NCI-H774 (cell line): ENCODE measurements around the gene RNF167.
A peak's percentile ranks its signal among the peaks of the same experiment; 100 is the strongest.

ENCODE experiments used
- DNase-seq: peaks from one replicate; lab custom pipeline; 2025; lab: John Stamatoyannopoulos, UW

Gene RNF167

GRCh38 chr17:4939796-4940554 lies at the start of gene RNF167, which contains the start of gene SLC25A11:
TSS of gene RNF167 (plus strand) at chr17:4940268. CDS start at chr17:4940910, 642 bp downstream.
TSS of gene SLC25A11 (minus strand) at chr17:4940046. CDS start at chr17:4939910, 136 bp downstream.
- peak; percentile 91 for DNase-seq

GRCh38 chr17:4891411-4892410 lies 48.4 kb upstream of the RNF167 start:
- no peak for DNase-seq

GRCh38 chr17:4892499-4893221 lies 47.4 kb upstream of the RNF167 start:
- DNase-seq = no peak

GRCh38 chr17:4893272-4893671 lies 46.8 kb upstream of the RNF167 start:
- no peak for DNase-seq

- no peak for DNase-seq
Observed at GRCh38 chr17:4893721-4894560, 46.1 kb upstream of the RNF167 start.

- no peak for DNase-seq
Observed at GRCh38 chr17:4895121-4895520, 44.9 kb upstream of the RNF167 start.

- DNase-seq = no peak
Observed at GRCh38 chr17:4895657-4896331, 44.3 kb upstream of the RNF167 start.

- DNase-seq = no peak
Observed at GRCh38 chr17:4896332-4897197, 43.5 kb upstream of the RNF167 start.

GRCh38 chr17:4897198-4897687 lies 42.8 kb upstream of the RNF167 start:
- no peak for DNase-seq

GRCh38 chr17:4897785-4898184 lies 42.3 kb upstream of the RNF167 start:
- DNase-seq = no peak

GRCh38 chr17:4898351-4898750 lies 41.7 kb upstream of the RNF167 start:
- no peak for DNase-seq

GRCh38 chr17:4898927-4899326 lies 41.1 kb upstream of the RNF167 start:
- no peak for DNase-seq

GRCh38 chr17:4899341-4900230 lies 40.5 kb upstream of the RNF167 start, which contains the start of gene C17orf107:
TSS of gene C17orf107 (plus strand) at chr17:4899536. CDS start at chr17:4899763, 227 bp downstream.
- peak; percentile 17 for DNase-seq

GRCh38 chr17:4900231-4901107 lies 39.6 kb upstream of the RNF167 start:
- no peak for DNase-seq

GRCh38 chr17:4901108-4901647 lies 38.9 kb upstream of the RNF167 start:
- no peak for DNase-seq

GRCh38 chr17:4901648-4902344 lies 38.3 kb upstream of the RNF167 start:
- DNase-seq = no peak
